NCI-H345 treated with DMSO at 0.1 percent for 48 hours (cell line): ENCODE results near the gene STMN3.
A peak's percentile ranks its signal among the peaks of the same experiment; 100 is the strongest.
"Not testable (repeated sequence)": the region's sequence is repeated elsewhere in the genome, so short reads cannot be mapped to it uniquely, and the experiment has no call there.

Experiments
- DNase-seq: peaks from one replicate; lab custom pipeline; 2025; ENCODE audit not compliant: unreplicated experiment; lab: John Stamatoyannopoulos, UW

Gene STMN3

DNA sequence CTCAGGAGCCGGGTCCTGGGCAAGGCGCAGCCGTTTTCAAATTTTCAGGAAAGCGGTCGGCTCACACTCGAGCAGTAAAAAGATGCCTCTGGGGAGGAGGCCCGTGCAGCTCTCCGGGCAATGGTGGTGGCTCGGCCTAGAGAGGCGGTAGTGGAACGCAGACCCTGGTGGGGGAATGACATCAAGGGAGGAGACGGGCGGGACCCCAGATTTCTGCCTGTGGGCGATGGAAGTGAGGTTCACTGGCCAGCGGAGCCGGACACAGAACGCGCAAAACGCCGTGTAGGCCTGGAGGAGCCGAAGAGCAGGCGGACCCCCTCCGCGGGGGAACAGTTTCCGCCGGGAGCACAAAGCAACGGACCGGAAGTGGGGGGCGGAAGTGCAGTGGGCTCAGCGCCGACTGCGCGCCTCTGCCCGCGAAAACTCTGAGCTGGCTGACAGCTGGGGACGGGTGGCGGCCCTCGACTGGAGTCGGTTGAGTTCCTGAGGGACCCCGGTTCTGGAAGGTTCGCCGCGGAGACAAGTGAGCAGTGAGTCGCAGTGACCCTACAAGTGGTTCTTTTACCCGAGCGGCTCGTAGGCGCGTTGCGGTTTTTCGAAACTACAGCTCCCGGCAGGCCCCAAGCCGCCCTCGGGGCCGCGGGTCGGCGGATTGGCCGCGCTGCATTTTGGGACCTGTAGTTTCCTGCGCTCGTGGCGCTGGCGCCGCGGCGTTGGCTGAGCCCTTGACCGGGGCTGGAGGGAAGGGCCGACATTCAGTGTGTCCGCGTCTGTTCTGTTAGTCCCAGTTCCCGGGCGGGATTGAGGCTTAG lies 4.9 kb upstream of the STMN3 start, which contains the start of gene RTEL1:
Gene RTEL1 (plus strand): TSS at position 376 of the 812 bp plus-strand sequence. CDS start 1,091 bp downstream, outside the sequence.
- peak; percentile 95 for DNase-seq

- DNase-seq = no peak
Measured at GRCh38 chr20:63657260-63657936, 4.2 kb upstream of the STMN3 start.

DNA sequence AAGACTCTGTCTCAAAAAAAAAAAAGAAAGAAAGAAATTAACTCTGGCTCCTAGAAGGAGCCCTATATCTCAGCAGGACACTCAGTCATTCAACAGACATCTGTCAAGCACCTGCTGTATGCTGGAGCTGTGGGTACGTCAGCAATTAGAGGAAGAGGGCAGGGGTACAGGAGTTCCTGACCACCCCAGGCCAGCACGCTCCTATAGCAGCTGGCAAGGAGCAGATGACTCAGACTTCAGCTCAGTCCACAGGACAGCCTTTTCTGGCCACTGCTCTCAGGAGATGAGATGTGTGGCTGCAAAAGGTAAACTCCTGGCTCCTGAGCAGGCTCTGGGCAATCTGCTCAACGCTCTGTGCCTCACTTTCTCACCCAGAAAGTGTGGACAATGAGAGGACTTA lies 3.2 kb upstream of the STMN3 start:
- DNase-seq = no peak

- DNase-seq = no peak
Measured at GRCh38 chr20:63655249-63655648, 2.0 kb upstream of the STMN3 start.

GRCh38 chr20:63653974-63654668 lies 897 bp upstream of the STMN3 start:
- DNase-seq = no peak

DNA sequence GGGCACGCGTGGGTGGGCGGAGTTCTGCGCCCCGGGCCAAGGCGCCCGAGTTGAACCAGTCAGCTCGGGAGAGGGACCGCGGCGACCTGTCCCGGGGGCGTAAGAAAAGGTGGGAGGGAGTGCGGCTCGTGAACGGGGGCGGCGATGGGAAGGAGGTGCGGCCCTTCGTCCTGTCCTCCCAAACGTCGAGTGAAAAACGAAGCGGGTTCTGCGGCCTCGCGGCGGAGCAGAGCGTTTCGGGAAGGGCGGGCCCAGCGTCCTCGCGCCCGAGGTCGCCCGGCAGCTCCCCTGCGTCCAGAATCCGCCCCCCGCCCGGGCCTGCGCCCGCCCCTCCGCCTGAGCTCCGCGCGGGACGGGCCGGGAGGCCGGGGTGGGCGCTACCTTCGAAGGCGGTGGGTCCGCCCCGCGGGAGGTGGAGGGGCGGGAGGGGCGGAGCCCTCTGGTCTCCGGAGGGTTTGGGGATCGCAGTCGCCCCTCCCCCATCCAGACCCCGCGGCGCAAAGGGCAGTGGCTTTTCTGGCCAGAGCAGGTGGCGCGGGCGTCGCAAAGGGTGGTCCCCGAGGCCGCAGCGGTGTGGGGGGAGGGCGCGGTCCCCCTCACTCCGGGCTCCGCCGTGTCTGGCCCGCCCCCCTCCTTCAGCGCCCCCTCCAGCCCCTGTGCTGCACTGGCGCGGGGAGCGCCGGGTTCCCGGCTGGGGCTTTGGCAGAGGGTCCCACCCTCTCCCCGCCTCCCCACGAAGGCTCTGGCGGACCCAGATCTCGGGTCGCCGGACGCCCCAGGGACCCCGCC lies 838 bp downstream of the STMN3 start:
- DNase-seq = no peak

DNA sequence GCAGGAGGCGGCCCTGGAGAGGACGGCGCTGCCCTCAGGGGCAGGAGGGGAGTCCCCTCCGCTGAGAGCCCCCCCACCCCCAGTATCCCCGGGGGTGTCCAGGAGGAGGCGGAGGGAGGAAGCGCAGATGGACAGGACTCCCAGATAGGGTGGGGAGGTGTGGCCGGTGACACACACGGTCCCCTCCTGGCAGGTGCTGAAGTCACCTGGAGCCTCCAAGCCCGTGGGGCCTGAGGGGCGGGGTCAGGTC lies 1.4 kb downstream of the STMN3 start:
- DNase-seq = no peak

- not testable (repeated sequence) for DNase-seq
Measured at GRCh38 chr20:63650486-63650885, 2.7 kb downstream of the STMN3 start.

- DNase-seq = no peak
Measured at GRCh38 chr20:63648895-63649589, 4.2 kb downstream of the STMN3 start.

DNA sequence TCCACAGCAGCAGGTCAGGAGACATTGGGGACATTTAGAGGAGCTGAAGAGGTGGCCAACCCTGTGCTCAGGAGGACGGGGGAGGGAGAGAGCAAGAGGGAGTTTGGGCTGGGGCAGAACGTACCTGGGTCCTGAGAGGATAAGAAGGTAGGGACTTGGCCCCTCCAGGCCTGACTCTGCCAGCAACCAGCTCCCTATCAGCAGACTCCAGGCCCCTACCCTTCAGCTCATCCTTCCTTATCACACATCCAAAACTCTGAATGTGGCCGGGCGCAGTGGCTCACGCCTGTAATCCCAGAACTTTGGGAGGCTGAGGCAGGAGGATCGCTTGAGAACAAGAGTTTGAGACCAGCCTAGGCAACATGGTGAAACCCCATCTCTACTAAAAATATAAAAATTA lies 5.0 kb downstream of the STMN3 start:
- DNase-seq = no peak

DNA sequence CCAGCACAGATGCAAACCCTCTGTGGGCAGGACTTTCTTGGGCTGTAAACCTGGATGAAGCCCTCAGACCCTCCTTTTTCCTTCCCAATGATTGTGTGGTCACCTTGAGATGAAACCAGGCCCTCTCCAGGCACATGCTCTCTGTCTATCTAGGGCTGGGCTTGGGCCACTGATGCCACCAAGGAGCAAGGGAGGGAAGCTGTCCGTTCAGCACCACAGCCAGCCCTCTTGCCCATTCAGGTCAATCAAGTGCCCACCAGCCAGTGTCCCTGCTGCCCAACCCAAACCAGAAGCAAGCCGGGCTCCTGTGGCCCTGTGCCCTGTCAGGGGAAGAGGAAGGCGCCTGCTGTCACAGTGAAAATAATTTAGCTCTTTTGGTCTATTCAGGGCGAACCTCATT lies 8.0 kb downstream of the STMN3 start:
- no peak for DNase-seq

GRCh38 chr20:63643946-63644345 lies 9.3 kb downstream of the STMN3 start:
- DNase-seq = no peak

GRCh38 chr20:63643499-63643898 lies 9.7 kb downstream of the STMN3 start:
- DNase-seq = no peak

- no peak for DNase-seq
Measured at GRCh38 chr20:63642527-63643247, 10.5 kb downstream of the STMN3 start.

DNA sequence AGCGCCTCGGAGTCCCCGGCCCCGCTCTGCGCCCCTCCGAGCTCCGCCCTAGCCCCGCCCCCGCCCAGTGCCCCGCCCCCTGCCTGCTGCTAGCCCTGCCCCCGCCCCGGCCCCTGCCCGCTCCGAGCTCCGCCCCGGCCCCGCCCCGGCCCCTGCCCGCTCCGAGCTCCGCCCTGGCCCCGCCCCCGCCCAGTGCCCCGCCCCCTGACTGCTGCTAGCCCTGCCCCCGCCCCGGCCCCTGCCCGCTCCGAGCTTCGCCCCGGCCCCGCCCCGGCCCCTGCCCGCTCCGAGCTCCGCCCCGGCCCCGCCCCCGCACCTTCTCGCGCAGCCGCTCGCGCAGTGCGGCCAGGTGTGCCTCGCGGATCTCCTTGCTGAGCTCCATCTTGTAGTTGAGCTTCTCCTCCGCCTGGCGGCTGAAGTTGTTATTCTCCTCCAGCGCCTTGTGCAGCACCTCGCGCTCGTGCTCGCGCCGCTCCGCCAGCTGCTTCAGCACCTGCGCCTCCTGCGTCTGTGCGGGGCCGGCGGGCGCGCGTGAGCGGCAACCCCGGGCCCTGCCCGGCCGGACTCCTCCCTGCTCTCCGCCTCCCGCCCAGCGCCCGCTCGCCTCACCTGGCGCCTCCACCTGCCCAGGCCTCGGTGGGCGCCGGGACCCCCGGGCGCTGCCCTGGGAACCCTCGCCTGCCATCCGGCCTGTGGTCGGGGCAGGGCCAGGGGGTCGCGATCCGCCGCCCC lies 11.3 kb downstream of the STMN3 start:
- DNase-seq = peak; percentile 82

- no peak for DNase-seq
Measured at GRCh38 chr20:63641146-63641791, 12.0 kb downstream of the STMN3 start.

- DNase-seq = not testable (repeated sequence)
Measured at GRCh38 chr20:63640686-63641085, 12.5 kb downstream of the STMN3 start.

- no peak for DNase-seq
Measured at GRCh38 chr20:63640086-63640485, 13.1 kb downstream of the STMN3 start.
